Measurements from ENCODE around the gene IFI35.

DNA sequence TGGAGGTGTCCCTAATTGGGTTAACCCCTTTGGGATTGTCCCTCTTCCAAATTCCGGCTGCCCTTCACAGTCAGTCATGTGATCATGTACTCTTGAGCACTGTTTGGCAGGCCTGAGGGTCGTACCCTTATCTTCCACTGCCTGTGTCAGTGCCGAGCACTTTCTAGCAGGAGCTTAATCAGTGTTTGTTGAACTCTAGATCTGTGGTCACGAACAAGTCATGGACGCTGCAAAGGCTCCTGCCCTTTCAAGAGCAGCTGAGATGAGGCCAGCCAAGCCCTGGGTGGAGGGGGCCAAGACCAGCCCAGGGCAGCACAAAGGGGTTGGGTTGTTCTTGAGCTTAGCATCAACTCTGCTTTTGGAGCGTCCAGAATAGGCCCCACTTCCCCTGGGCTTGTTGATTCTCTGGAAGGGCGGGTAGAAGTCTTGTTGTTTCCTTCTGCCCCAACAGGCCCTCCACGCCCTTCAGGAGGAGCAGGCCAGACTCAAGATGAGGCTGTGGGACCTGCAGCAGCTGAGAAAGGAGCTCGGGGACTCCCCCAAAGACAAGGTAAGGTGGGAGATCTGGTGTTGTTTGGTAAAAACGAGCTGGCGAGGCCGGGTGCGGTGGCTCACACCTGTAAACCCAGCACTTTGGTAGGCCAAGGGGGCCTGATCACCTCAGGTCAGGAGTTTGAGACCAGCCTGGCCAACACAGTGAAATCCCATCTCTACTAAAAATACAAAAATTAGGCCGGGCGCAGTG lies 5.3 kb downstream of the IFI35 start:
- TF ChIP-seq, protein P1, sequence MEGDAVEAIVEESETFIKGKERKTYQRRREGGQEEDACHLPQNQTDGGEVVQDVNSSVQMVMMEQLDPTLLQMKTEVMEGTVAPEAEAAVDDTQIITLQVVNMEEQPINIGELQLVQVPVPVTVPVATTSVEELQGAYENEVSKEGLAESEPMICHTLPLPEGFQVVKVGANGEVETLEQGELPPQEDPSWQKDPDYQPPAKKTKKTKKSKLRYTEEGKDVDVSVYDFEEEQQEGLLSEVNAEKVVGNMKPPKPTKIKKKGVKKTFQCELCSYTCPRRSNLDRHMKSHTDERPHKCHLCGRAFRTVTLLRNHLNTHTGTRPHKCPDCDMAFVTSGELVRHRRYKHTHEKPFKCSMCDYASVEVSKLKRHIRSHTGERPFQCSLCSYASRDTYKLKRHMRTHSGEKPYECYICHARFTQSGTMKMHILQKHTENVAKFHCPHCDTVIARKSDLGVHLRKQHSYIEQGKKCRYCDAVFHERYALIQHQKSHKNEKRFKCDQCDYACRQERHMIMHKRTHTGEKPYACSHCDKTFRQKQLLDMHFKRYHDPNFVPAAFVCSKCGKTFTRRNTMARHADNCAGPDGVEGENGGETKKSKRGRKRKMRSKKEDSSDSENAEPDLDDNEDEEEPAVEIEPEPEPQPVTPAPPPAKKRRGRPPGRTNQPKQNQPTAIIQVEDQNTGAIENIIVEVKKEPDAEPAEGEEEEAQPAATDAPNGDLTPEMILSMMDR (IDR thresholded peaks at IDR 0.05), result no peak
- TF ChIP-seq POLR2A (IDR thresholded peaks at IDR 0.05), result no peak
